D721Med (cell line): Measurements from ENCODE around the gene CCDC88C.

Experiments used
- DNase-seq: peaks from one replicate; pipeline ENCODE4 v3.0.0; 2011; ENCODE audit warnings: low spot score; ENCODE audit not compliant: insufficient read length
- FAIRE-seq: peaks from 2 replicates; lab custom pipeline; 2011; peaks lifted over from hg19 to GRCh38; lab: Jason Lieb, UNC
- CTCF ChIP-seq: IDR thresholded peaks from 2 replicates; pipeline ENCODE4 v1.5.1; 2012; ENCODE audit warnings: mild to moderate bottlenecking, control low read depth; ENCODE audit not compliant: insufficient read depth; ENCODE audit errors: missing control alignments

CCDC88C gene

GRCh38 chr14:91280129-91280528, 137.5 kb downstream of the CCDC88C start:
- DNase-seq = no peak

DNA sequence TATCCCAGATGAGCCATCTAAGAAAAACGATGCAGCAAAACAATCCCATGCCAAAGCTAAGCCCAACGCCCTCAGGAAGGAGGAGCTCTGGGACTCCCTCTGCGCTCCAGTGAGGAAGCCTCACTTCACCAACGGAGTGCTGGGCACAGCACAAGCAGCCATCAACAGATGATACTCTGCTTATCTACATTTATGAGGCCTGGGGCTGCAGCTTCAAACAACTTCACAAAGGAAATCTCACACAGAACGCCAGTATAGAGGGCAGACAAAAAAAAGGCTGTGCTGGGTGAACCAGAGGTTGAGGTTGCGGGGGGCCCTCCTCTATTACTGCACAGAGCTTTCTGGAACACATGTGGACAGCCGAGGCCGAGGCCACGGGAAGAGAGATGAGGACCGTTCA, 138.3 kb downstream of the CCDC88C start:
- TF ChIP-seq CTCF = no peak
- FAIRE-seq = no peak
- no peak for DNase-seq

More at GRCh38 chr14:91280129-91280528, 137.5 kb downstream of the CCDC88C start:
- no peak for FAIRE-seq
- TF ChIP-seq CTCF = no peak

GRCh38 chr14:91278383-91278715, 139.3 kb downstream of the CCDC88C start:
- no peak for TF ChIP-seq CTCF
- DNase-seq (no peak), FAIRE-seq (no peak)

DNA sequence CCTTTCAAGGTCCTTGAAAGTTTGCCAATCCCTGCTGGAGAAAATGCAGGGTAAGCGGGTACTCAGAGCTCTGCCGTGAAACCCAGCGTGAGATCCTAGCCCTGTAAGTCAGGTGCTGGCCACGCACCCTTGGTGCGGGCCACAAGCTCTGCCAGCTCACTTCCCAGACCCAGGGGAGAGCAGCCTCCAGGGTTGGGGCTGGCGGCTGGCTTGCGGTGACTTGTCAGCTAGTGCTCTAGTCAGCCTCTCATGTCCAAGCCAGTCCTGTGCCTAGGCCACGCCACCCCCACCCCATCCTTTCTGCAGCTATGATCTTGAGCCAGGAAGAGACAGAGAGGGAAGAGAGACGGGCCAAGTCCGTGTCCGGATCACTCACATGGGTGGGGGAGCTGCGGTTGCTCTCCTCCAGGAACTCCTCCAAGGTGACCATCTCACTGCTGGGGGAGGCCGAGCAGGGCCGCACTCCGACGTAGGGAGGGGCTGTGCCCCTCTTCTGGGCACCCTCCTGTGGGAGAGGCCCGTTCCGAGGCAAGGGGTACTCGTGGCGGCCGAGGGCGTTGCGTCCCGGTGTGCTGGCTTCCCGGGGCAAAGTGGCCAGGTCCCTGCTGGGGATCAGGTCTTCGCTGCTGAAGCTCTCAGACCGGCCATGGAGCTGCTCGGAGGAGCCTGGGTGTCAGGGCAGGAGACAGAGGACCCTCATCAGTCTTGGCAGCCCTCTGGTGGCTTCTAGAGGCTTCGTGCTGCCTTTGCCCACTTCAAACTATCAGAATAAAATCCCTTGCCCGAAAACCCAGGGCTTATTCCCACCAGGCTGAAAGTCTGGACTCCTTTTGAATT, 139.9 kb downstream of the CCDC88C start:
- FAIRE-seq (no peak), DNase-seq (no peak)
- TF ChIP-seq CTCF = no peak

- no peak for FAIRE-seq
- no peak for TF ChIP-seq CTCF
Observed at GRCh38 chr14:91274796-91275195, 142.8 kb downstream of the CCDC88C start.

GRCh38 chr14:91273885-91274273, 143.7 kb downstream of the CCDC88C start:
- FAIRE-seq (no peak), DNase-seq (no peak)
- no peak for TF ChIP-seq CTCF

More at GRCh38 chr14:91274796-91275195, 142.8 kb downstream of the CCDC88C start:
- DNase-seq = no peak

GRCh38 chr14:91273273-91273884, 144.2 kb downstream of the CCDC88C start:
- DNase-seq (no peak), FAIRE-seq (no peak)
- no peak for TF ChIP-seq CTCF
